ENCODE results near the gene RANBP3L.
"Not testable (repeated sequence)": the region's sequence is repeated elsewhere in the genome, so short reads cannot be mapped to it uniquely, and the experiment has no call there.

The RANBP3L gene

GRCh38 chr5:36206913-36207312 is 94.8 kb downstream of the RANBP3L start:
- DNase-seq (ENCODE audit: low read depth in 2 of 2): no peak

DNA sequence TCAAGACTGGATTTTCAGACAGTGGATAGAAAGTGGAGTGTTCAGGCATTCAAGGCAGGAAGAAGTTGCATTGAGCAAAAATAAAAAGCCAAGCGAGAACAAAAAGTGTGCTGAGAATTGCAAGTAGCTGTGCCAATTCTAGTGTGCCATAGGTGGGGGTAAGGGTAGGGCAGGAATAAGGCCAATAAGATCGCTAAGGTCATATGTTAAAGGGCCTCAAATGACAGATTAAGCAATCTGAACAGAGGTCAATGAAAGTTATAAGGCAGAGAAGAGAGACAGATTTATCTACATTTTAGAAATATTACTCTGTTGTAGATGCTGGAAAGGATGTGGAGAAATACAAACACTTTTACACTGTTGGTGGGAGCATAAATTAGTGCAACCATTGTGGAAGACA is 96.4 kb downstream of the RANBP3L start:
- DNase-seq (ENCODE audit: low read depth in 2 of 2): no peak

DNA sequence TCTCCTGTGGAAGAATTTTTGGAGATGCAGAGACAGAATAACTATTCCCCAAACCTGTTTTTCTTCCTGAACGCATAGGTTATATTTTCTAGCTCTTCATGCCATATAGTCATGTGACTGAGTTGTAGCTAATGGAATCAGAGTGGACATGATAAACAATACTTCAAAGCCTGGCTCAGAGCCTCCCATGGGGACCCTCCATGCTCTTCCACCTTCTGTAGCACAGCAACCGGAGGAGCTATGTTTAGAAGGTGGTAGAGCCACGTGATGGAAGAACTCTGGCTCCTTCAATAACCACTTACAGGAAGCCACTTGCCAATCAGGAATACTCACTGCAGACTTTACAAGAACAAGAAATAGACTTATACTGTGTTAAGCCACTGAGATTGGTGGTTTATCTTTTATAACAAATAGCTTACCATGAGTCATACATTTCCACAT is 99.2 kb downstream of the RANBP3L start:
- no peak for DNase-seq (ENCODE audit: low read depth in 2 of 2)

DNA sequence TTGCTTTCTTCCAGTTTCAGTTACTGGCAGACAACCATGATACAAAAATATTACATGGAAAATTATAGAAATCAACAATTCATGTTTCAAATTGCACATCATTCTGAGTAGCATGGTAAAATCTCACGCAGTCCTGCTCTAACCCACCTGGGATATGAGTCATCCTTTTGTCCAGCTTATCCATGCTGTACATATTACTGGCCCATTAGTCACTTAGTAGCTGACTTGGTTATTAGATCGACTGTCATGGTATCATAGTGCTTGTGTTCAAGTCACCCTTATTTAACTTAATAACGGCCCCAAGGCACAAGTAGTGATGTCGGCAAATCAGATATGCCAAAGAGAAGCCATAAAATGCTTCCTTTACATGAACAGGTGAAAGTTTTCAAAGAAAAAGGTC is 101.2 kb downstream of the RANBP3L start:
- no peak for DNase-seq (ENCODE audit: low read depth in 2 of 2)

DNA sequence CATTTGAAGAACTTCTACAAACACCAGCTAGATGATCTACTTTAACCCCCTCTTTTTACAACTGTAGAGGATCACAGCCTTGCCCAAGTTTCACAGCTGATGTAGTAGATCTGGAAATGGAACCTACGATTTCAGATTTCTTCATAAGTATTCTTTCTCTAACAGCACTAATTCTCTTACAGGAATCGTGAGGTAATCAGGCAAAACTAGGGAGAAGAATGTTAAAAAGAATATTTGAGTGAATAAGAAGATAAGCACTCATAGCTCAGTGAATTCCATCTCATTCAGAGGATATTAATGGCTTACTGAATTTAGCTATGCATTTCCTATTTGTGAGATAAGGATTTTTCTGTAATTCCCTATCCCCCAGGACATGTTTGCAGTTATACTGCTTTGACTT is 102.1 kb downstream of the RANBP3L start:
- DNase-seq (ENCODE audit: low read depth in 2 of 2): no peak

DNA sequence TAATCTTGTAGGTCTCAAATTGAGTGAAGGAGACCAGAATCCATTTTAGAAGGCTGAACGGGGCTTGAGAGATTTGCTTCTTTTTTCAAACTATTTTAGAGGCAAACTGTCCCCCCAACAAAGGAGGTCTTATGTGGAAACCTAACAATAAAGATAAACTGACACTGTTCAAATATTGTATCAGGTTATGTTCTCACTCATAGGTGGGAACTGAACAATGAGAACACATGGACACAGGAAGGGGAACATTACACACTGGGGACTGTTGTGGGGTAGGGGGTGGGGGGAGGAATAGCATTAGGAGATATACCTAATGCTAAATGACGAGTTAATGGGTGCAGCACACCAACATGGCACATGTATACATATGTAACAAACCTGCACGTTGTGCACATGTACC is 102.9 kb downstream of the RANBP3L start:
- DNase-seq (ENCODE audit: low read depth in 2 of 2): not testable (repeated sequence)
